Activated CD8-positive, alpha-beta memory T cell treated with anti-CD3 and anti-CD28 coated beads, Interleukin-2, amount 50 U/mL, for 4 hours (primary cell): ENCODE results near the gene SIGLEC12.

ENCODE experiments used
- DNase-seq: peaks from one replicate; pipeline ENCODE4 v3.0.0-alpha.2; 2020

Gene SIGLEC12

DNA sequence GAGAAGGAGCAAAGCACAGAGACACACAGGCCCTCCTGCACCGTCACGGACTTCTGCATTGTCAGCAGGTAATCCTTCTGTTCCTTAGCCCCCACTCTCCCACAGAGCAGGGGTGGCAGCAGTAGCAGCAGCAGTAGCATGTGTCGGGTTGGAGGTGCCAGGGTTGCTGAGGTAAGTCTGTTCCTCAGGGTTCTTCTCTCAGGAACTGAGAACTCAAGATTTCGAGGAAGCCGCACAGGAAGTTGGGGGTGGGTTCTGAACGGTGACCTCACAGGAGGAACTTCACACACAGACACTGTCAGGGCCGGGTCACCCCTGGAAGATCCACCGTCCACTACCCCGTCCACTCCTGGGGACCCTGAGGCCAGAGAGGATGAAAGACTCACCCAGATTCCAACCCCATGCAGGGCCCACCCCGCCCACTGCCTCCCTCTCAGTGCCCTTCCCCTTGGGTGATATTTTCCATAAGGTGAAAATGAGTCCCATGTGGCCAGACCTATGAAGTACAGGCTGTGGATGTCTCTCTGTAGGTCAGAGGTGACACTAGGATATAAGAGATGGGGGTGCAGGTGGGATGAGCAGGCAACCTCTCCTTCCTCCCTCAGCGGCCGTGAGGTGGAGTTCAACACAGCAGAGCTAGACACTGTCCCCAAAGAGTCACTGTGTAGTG, at the start of gene SIGLEC12:
Gene SIGLEC12 (minus strand): TSS at position 207 of the 670 bp plus-strand sequence. CDS start 67 bp downstream, at position 140.
- no peak for DNase-seq

DNA sequence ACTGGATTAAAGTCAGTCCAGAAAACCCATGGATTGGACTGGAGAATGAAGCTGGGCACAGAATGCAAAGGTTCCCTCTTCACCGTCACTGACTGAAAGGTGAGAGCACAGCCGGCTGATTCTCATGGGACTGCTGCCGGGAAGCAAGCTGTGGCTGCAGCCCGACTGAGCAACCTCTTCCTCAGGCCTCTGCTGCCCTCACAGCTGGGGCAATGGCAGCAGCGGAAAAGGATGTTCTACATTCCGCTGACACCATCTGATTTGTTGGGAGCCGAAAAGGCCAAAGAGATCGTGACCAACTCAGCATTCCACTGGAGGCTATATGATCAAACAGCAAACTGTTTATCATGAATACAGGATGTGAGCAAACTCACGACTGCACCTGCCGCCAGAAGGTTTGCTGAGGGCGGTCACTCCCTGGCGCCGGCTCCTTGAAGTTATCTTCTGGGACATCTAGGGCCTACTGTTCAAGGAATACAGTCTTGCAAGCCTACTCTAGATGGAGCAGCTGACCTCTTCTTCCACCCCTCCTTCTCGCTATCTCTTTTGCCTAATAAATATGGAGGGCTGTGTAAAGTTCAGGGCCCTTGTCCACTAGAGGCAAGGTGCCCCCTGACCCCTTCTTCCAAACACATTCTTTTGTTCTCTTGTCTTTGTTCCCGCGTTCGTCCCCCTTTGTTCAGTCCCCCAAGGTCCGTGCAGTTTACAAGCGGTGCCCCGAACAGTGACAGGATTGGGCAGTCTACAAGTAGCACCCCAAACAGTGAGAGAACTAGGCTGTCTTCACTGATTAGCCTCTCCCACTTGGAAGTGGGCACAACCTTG, 49.5 kb upstream of the SIGLEC12 start:
- no peak for DNase-seq

DNA sequence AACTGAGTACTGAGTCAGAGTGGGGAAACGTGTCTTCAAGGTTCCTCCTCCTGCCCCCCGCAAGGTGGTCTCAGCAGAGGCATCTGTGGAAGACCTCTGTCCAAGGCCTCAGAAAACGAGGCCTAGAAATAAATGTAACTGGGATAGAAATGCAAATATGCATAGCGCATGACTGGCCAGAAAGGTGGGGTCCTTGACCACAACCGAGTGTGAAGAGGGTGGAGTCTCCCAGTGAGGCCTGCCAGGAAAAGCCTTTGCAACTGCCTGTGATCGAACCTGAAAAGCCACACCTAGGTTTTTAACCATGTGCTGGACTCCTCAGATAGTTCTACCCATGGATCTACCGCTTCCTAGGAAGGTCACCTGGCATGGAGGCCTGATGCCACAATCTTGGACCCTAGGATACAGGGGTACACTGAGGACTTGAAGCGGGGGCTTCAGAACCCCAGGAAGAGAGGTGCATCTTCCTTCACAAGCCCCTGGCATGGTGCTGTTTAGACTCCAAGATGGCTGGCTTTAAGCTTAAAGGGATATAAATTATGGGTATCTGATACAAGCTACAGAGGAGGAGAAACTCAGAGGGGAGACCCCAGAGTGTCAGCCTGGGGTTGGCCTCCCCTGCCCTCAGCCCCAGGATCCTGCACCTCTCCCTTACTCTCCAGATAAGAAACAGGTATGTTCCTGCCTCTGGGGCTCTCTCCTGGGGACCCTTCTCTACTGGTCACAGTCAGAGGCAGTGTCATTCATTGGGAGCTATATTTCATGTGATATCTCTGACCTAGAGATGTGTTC, 48.1 kb upstream of the SIGLEC12 start:
- DNase-seq: no peak

DNA sequence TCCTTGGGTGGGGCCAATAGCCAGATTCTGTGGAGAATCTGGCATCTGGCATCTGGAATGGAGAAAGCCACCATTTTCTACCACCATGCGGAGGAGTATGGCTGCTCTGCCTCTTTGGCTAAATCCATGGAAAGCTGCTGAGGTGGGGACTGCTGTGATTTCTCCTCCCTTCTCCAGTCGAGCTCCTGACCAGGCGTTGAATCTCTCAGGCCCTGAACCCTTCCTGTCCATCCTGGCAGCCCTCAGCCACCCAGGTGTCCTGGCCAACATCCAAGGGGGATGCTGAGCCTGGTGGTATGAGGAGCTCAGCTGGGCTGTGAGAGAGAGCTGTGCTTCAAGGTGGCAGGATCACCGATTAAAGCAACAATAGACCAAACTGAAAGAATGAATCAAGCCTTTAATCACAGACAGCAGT, 47.3 kb upstream of the SIGLEC12 start:
- DNase-seq: no peak

DNA sequence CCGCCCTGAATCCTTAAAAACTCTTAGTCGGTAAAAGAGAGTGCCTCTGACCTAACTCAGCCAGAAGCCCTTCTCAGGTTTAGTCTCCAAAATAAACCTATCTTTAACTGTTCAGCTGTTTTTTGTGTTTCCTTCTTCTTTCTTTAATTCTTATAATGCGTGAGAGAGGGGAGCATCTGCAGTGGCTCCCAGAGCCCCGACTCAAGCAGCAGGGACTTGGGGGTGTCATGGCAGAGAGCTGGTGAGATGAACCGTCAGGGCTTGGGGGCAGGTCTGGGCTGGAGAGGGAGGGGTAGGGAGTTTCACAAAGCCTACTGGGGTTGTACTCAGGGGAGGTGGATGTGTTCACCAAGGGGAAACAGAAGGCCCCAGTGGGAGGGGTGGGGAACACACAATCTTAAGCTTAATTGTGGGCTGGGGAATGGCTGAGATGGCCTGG, 46.6 kb upstream of the SIGLEC12 start:
- DNase-seq: no peak

DNA sequence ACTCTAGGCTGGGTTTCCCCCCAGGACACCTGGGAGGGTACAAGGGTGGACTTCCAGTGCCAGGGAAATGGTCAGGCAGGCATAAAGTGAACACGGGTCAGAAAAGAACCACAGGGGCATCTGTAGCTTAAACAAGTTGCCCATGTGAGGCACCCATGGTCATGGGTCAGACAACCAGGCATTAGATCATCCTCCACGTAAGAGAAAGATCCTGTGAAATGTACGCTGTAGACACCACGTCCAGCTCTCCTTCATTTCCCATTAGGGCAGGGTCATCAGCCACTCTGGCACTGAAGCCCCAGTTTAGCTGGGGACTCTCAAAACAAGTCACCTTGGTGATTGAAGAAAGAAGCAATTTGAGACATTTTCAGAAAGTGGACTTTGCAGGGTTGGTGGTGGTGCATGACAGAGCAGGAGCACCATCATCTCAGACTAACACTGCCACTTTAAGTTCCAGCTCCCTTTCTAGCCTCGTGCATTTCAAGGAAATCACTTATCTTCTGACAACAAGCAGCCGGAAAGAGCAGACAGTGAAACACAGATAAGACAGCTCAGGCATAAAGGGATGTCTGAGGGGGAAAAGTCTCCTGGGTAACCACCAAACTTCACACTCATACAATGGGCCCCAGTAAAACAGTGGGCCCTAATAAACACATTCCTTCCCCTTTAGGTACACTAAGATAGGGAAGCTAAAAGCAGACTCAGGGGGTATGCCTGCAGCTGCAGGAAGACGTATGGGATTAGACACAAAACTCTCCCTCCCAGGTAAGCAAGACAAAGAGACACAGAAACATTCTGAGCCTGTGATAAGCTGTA, 46.0 kb upstream of the SIGLEC12 start:
- no peak for DNase-seq

DNA sequence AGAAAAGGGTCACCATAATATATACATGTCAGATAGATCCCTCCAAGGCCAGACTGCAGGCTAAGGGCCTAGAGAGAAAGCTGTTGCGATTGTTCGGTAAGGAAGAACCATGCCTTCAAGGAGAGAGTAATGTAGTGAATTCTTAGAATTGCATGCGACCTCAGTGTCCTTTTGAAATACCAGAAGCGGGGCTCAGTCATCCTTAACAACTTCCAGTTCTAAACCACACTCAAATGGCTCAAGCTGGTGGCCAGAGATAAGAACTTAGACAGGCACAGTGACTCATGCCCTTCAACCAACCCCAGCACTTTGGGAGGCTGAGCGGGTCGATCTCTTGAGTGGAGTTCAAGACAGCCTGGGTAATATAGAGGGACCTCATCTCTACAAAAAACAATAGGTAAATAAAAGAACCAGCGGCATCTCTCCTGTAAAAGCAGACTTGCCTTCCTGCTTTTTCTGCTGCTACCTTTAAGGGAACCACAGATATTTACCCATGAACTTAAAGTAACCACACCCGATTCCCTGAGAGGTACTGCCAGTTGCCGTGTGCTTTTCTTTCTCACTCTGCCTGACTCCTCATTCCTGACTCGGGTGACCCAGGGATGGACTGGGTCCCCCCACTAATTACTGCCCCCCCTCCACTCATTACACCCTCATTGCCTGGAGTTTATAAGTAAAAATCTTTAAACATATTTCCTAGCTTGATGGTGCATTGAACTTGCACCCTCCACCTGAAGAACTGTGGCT, 45.2 kb upstream of the SIGLEC12 start:
- no peak for DNase-seq

DNA sequence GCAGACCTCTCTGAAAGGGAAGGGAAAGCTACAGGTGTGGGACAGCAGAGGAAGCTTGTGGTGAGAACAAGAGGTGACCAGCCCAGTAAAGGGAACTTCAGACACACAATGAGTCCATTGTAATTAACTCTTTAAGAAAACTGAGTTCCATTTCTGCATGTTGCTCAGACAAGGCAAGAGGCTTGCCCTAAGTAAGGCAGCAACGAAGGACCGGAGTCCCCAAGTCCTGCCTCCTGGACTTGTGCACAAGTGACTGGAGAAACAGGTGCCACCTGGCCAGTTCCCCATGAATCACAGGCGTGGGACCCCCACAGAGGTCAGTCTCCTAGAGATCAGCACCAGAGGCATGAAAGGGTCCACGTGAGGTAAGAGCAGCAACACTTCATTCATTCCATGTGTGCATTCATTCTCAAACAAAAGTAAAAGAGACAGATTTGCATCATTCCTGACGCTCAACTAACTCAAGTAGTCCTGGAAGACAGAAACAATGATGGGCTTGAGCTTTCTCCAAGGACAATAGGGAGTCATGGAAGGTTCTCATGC, 44.6 kb upstream of the SIGLEC12 start:
- DNase-seq: no peak

DNA sequence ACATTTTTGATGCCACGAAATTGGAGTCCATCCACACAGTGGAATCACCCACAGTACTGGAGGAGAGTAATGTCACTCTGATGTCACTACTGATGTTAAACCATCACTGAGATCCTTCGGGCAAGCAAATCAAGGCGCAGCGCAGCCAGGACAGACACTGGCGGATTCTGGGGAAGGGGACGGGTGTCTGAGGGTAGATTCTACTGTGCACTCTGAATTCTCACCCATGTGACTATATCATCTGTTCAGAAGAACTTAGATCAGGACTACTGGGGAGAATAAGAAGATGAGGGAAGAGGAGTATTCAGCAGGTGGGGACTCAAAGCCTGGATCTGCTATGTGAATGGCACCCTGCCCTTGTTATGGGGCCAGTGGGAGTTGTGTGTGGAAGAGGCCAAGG, 42.4 kb upstream of the SIGLEC12 start:
- no peak for DNase-seq

DNA sequence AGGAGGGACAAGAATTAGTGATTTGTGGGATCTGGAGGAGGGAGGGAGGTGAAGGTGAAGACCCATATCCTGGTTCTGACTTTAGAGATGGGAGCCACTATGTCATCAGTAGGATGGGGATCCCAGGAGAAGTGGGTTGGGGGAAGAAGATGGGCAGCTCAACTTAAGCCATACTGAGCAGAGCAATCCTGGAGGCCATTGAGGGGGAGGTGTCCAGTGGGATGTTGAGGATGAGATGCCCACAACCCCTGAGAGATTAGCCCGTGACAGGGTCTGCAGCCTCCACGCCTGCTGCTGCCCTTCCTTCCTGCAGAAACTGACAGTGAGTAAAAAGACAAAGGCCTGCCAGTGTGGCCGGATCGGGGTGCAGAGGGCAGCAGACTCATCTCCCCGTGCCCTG, 41.1 kb upstream of the SIGLEC12 start:
- DNase-seq: no peak

DNA sequence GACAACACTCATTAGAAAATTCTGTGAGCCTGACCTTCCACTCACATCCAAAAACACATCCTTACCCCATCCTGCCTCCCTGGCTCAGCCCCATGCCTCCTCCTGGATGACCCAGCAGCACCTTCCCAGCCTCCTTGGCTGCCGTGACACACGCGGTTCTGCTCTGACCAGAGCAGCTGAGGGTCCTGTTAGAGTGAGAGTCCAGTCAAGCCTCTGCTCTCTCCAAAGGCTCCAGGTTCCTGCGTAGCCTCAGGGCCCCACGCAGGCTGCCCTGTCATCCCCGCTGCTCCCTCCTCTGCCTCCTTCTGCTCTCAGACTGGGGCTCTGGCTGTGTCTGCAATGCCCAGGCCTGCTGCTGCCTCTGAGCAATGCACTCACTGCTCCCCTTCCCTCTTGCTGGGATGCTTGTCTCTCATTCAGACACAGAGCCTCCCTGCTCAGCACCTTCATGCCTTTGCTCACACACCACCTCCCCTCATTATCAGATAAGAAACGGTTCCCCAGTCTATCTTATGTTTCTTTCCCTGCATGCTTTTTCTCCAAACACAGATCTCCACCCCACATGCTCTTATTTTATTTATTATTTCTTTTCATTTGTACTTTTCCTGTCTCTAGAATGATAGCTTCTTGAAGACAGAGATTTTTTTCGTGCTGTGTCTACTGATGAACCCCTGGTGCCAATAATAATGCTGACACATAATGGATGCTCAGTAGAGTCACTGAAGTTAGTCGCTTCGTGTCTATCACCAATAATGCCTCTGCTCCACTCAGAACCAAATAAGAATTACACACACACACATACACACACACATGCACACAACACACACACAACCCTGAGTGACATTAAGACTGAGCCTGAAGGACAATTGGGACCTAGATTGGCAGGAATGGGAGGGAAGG, 40.1 kb upstream of the SIGLEC12 start:
- no peak for DNase-seq

DNA sequence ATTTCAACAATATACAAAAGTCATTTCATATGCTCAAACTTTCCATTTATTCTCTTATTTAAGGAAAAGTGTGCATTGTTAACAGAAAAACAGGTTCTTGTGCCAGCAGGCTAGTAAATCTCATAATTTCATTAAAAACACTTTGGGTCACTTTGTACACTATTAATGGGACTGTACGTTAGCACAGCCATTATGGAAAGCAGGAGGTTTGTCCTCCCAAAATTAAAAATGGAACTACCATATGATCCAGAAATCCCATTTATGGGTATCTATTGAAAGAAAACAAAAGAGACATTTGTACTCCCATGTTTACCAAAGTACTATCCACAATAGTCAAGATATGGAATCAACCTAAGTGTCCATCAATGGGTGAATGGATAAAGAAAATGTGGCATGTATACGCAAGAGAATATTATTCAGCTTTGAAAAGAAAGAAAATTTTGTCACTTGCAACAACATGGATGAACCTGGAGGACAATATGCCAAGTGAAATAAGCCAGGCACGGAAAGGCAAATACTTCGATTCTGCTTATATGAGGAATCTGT, 38.3 kb upstream of the SIGLEC12 start:
- DNase-seq: no peak

DNA sequence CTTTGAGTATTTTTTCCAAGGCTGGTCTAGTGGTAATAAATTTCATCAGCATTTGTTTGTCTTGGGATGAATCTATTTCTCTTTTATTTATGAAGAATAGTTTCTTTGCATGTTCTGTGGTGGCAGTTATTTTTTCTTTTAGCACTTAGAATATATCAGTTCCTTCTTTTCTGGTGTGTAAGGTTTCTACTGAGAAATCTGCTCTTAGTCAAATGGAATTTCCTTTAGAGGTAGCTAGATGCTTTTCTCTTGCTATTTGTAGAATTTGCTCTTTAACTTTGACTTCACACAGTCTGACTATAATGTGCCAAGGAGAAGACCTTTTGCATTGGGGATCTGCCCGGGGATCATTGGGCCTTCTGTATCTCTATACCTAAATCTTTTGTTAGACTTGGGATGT, 33.9 kb upstream of the SIGLEC12 start:
- DNase-seq: no peak

DNA sequence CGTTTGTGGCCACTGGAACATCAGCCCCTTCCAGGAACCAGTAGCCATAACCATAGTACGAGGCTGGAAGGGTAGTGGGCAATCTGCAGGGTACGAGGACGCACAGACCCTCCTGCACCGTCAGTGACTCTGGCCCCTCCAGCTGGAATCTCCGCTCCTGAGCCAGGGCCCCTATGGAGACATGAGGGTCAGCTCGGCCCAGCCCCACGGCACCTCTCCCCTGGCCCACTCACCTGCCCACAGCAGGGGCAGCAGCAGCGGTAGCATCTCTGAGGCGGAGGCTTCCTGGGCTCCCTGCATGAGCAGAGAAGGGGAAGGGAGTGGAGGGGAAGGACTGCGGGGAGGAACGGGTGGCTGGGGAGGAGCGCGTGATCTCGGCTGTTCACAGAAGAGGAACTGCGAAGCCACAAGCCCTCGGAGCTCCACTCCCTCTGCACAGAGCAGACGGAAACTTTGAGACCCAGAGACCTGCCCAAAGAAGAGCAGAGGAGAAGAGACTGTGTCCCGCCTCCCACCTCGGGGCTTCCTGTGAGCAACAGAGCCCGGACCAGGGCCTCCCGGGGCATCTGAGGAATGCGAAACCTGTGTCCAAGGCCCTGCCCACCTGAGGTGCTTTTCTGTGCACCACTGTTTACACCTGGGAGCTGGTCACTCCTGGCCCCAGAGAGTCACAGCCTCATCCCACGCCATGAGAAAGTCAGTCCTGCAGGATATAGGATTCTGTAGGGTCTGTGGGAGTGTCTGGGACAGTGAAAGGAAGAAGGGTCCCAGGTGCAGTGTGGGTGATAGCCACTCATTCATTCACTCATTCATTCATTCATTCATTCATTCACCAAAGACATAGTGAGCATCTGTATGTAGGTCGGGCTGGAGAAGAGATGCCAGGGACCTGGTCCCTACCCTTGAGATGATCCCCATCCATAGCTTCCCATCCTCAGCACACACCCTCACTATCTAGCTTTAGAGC, 30.0 kb upstream of the SIGLEC12 start, which contains the start of gene SIGLEC6:
Gene SIGLEC6 (minus strand): TSS at position 322 of the 967 bp plus-strand sequence. CDS start 22 bp downstream, at position 300.
- no peak for DNase-seq

DNA sequence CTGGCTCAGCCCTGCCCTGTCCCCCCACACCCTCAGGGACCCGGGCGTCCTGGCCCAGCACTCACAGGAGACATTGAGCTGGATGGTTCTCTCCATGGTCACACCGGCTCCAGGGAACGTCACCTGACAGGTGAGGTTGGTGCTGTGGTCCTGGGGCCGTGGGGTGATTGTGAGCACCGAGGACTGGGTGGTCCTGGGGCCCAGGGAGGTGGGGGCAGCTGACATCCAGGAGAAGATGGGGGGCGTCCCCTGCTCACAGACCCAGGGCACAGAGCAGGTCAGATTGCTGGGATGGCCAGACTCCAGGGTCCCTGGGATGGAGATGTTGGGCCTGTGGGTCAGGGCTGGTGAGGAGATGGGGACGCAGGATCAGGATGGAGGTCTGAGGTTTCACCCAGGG, 29.0 kb upstream of the SIGLEC12 start:
- DNase-seq: no peak

DNA sequence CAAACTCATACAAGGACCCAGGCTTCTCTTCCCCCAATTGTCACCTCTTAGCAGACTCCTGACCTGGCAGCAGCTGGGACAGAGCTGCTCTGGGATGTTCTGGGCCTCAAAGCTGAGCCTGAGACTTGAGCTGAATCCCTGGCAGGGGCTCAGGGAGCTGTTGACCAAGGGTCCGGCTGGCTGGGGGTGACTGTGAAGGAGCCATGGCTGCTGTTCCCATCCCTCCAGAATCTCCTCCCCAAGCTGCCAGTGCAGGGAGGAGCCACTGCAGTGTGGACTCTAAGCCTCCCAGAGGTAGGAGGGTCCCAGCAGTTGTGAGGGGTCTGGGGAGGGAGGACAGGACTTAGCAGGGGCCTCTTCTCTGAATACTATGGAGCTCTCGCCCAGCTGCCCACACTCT, 27.7 kb upstream of the SIGLEC12 start:
- no peak for DNase-seq

DNA sequence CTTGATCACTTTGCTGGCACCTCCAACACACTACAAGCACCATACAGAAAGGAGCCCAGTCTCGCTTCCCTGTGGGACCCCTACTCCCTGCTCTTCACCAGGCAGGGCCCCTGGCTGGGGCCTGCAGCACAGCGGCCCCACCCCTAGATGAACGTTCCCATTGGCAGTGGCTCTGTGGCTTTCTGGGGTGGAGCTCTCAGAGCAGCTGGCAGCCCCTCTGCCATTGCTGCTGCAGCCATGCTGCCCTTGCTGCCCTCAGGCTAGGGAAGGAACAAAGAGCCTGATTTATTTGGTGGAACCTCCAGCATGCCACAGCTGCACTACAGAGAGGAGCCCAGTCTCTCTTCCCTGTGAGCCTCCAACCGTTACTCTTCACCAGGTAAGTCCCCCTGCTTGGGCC, 24.1 kb upstream of the SIGLEC12 start:
- no peak for DNase-seq

DNA sequence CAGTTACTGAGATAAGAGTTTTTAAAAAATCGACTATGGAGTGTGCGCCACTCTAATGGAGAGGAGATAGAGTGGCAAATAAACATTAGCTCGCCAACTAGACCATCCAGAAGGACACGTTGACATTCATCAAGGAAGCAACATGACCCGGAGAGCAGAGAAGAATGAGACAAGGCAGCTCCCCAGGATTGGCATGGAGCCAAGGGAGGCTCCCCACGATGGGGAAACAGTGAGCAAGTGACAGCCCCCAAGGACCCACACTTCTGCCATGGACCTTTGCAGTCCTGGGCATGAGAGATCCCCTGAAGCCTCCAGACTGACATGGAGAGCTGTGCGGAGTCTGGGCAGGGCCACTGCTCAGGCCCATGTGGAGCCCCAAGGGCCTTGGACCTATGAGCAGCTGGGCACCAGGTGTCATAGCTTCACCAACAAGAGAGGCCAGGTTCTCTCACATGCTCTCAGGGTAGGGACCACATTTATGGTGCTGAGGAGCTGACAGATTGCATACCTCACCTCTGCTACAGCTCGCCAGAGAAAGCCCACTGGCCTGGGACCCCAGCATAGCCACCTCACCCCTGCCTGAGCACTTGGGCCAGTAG, 23.2 kb upstream of the SIGLEC12 start:
- no peak for DNase-seq
